VCaP (cell line): ENCODE data around the gene USP4.

Source experiments
- H3K27ac ChIP-seq: fragments of 450-650 bp; 2 replicates; pipeline ENCODE4 v1.5.1; 2017
- TF ChIP-seq, protein P1 (sequence below): fragments of 450-650 bp; conservative IDR thresholded peaks from 2 replicates; pipeline ENCODE4 v1.5.1; 2017; ENCODE audit warnings: mild to moderate bottlenecking, moderate library complexity

The USP4 gene

DNA sequence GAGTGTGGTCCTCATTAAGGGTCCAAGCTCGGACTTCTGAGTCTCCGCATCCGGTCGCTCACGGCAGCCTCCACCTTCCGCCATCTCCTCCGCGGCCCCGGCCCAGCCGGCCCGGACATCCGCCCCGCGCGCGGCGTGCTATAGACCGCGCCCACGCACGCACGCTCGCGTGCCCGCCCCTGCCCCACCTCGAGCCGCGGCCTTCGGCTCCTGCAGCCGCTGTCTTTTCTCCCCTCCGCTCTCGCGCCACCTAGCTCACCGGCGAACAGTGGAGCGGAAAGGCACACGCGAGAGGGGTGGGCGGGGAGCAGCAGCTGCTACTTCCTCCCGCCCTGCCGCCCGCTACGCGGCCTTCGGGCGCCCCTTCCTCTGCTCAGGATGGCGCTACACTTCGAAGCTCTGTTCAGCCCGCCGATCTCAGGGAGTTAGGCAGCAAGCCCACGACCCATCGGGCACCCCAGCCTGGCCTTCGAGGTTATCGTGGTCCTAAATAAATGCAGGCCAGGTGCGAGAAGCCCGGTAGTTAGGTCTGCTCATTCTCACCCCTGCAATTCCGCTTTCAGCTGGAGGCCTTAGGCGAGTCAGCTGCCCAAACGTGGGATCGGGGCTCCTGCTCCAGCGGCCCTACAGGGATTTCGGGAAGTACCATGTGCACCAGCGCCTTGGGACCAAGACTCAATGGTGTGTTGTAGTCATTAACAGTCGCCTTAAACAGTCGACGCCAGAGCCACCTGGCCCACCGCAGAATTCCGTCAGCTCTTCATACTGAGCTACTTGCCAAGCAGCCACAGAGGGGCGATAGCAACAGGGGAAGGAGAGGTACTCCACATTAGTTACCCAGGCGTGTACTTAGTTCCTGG lies at the start of gene USP4:
USP4 (minus strand) TSS at position 113 of the 860 bp plus-strand sequence; CDS start at position 84, 29 bp downstream.
- TF ChIP-seq, protein P1, sequence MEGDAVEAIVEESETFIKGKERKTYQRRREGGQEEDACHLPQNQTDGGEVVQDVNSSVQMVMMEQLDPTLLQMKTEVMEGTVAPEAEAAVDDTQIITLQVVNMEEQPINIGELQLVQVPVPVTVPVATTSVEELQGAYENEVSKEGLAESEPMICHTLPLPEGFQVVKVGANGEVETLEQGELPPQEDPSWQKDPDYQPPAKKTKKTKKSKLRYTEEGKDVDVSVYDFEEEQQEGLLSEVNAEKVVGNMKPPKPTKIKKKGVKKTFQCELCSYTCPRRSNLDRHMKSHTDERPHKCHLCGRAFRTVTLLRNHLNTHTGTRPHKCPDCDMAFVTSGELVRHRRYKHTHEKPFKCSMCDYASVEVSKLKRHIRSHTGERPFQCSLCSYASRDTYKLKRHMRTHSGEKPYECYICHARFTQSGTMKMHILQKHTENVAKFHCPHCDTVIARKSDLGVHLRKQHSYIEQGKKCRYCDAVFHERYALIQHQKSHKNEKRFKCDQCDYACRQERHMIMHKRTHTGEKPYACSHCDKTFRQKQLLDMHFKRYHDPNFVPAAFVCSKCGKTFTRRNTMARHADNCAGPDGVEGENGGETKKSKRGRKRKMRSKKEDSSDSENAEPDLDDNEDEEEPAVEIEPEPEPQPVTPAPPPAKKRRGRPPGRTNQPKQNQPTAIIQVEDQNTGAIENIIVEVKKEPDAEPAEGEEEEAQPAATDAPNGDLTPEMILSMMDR, result peak; percentile 68
- H3K27ac ChIP-seq, result peak within 1 kb of the TSS; percentile 94

DNA sequence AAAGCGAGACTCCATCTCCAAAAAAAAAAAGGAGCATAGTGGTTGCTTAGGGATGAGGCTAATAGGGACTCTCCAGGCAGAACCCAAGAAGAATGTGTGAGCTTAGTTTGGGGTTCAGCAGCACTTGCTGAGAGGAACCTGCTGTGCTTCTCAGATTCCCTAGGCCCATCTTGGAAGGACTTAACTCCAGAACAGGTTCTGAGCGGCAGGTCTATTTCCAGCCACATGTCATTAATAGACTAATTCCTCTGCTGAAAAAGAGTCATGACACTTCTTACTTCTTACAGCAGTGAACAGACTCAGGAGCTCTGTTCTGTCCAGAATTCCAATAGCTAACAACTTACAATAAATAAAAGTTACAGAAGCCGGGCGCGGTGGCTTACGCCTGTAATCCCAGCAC lies 49.4 kb upstream of the USP4 start:
- TF ChIP-seq, protein P1, result no peak
- H3K27ac ChIP-seq, result no peak overlapping the region

- no peak overlapping the region; the same call in 1 of the 2 replicates for H3K27ac ChIP-seq
- TF ChIP-seq, protein P1, result no peak
Observed at GRCh38 chr3:49388289-49388820, 48.5 kb upstream of the USP4 start.

- H3K27ac ChIP-seq, result no peak overlapping the region; the same call in 1 of the 2 replicates
- TF ChIP-seq, protein P1, result no peak
Observed at GRCh38 chr3:49387721-49388120, 47.9 kb upstream of the USP4 start.

DNA sequence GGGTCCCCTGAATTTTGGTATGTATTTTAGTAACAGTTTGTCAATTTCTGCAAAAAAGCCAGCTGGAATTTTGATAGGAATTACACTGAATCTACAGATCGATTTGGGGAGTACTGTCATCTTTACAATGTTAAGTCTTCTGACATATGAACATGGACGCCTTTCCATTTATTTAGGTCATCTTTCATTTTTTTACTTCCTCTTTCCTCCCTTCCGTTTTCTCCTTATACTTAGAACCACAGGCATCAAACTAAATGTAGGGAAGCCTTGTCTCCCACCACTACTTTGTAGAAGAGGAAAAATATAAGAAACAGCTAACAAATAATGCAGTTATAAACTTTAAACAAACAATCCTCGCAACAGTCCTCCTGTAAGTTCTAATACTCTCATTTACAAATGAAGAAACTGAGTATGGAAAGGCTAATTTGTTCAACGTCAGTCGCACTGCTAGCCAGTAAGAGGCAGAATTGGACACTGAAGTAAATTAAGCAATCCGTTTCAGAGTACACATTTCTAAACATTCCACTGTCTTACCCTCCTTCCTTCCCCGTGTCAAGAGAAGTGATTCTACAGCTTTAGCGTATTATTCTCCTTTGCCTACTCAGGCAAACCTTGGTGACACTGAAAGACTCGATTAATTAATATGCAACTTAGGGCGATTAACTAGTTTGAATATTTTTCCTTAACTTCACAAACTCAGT lies 46.4 kb upstream of the USP4 start:
- TF ChIP-seq, protein P1, result no peak
- H3K27ac ChIP-seq, result no peak overlapping the region

DNA sequence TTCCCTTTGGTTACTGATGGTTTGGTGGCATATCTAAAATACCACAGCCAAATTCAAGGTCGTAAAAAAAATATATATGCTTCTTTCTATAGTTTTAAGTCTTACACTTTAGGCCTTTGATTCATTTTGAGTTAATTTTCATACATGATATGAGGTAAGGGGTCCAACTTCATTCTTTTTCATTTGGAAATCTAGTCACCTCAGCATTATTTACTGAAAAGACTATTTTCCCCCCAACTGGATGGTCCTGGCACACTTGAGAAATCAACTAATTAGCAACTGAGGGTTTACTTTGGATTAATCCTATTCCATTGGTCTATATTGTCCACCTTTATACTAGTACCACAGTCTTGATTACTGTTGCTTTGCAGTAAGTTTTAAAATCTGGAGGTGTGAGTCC lies 45.8 kb upstream of the USP4 start:
- TF ChIP-seq, protein P1, result no peak
- H3K27ac ChIP-seq, result no peak overlapping the region

- TF ChIP-seq, protein P1, result no peak
- no peak overlapping the region for H3K27ac ChIP-seq
Observed at GRCh38 chr3:49383387-49383786, 43.5 kb upstream of the USP4 start.
